ENCODE measurements around the gene HACD1. TPM values are rescaled to one million over a fixed set of nuclear protein-coding genes. Genes with fewer than 3 reads are reported as not detected.

HACD1 gene
- total and polyA plus RNA-seq, 2 of the 4 experiments (the other 2 are of a cell fraction): 10.0 to 24.9 TPM

DNA sequence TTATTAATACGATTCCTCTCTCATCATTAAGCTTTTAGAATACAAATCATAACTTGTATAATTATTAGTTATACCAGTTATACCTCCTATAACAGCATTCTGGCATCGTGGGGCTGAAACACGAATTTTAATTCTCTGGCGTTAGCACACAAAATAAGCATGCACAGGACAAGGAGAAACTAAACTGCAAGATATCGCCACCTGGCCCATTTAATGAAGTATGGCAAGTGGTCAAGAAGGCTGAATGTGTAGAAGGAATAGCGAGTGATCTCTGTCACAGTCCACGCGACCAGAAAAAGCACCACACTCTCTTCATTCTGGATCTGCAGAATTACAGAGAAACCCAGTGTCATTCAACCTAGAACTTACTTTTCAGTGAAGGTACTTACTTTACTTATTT is 18.1 kb downstream of the HACD1 start:
- Histone ChIP-seq H3K4ac (ENCODE audit: low read depth, low read length) (no peak overlapping the region), H3K79me1 (ENCODE audit: low read depth in 1 of 2, low read length in 2 of 2) (0 out of 4 replicates have a peak, but pooled peaks cover 0 to 3% of the 10 kb centered on the region in 2 experiments), H2BK15ac (ENCODE audit: low read depth, low read length) (no peak overlapping the region), H3K27me3 (ENCODE audit: control insufficient read depth, insufficient read depth, low read length) (no peaks in the 10 kb centered on the region), H3K27ac (ENCODE audit: insufficient read depth, low read length) (no peak overlapping the region), H4K8ac (ENCODE audit: low read depth in 2 of 2, low read length in 2 of 2) (no peak overlapping the region), H3K9me3 (ENCODE audit: control insufficient read depth, insufficient read depth, low read length) (no peaks in the 10 kb centered on the region), H2BK5ac (ENCODE audit: low read depth, low read length, poor library complexity, severe bottlenecking) (no peak overlapping the region), H3K23ac (ENCODE audit: low read depth, low read length) (no peak overlapping the region), H2BK120ac (ENCODE audit: low read depth, low read length) (no peak overlapping the region), H2AFZ (replicated peaks; ENCODE audit: low read length, poor library complexity) (no peak overlapping the region), H3K14ac (replicated peaks; ENCODE audit: low read depth, low read length) (no peak overlapping the region), H4K20me1 (ENCODE audit: insufficient read depth, low read length) (no peaks in the 10 kb centered on the region), H4K5ac (ENCODE audit: low read depth, low read length) (no peak overlapping the region), H3K9me1 (ENCODE audit: insufficient read depth, low read length) (no peaks in the 10 kb centered on the region), H2AK9ac (replicated peaks; ENCODE audit: low read depth, low read length, poor library complexity) (no peak overlapping the region), H4K91ac (ENCODE audit: insufficient read depth, low read depth, low read length) (no peak overlapping the region), H3K56ac (ENCODE audit: extremely low read depth, insufficient read depth, low read length) (no peak overlapping the region), H3K18ac (ENCODE audit: low read depth, low read length) (no peak overlapping the region), H3K9ac (ENCODE audit: low read depth, low read length) (no peak overlapping the region), H2BK20ac (ENCODE audit: low read depth, low read length) (no peak overlapping the region), H3K36me3 (ENCODE audit: control insufficient read depth, insufficient read depth, low read length) (peaks cover 3% of the 10 kb centered on the region), H3K4me1 (ENCODE audit: control insufficient read depth, insufficient read depth, low read length) (no peaks in the 10 kb centered on the region), H2AK5ac (ENCODE audit: low read depth, low read length) (no peak overlapping the region), H3K4me2 (ENCODE audit: low read depth, low read length) (no peak overlapping the region), H3K4me3 (ENCODE audit: insufficient read depth, low read depth, low read length) (no peak overlapping the region)
- POLR2A ChIA-PET (ENCODE audit: unreplicated experiment): no interaction called here
- in situ Hi-C loops (cut with MboI; ENCODE audit: low sequenced_read_pairs): no loop called here
- no TSS peak for BruUV-seq (replicated peaks)
- DNase-seq (peak; percentile 55), ATAC-seq (ENCODE audit: low read depth) (peak; percentile 27; the same call in 1 of the 2 replicates)
- WGBS, 2 experiments (ENCODE audit: extremely low coverage in 2 of 2, insufficient read length in 1 of 2): no CpG with 5 or more reads among the region's 8 CpGs
- CTCF ChIA-PET: interaction anchor here (0.6 kb wide), 2 partner anchors 251 to 274 kb away, joined by 3 to 4 read pairs; no protein-coding TSS in a partner anchor
- intact Hi-C loops (cut with micrococcal nuclease): loop anchor here (2.0 to 5.0 kb wide), 4 partner anchors 82 to 770 kb away; partner anchors contain the start of gene ST8SIA6
- dilution Hi-C loops (cut with HindIII; ENCODE audit: low sequenced_read_pairs, unreplicated experiment): no loop called here
- TF ChIP-seq, protein P1, sequence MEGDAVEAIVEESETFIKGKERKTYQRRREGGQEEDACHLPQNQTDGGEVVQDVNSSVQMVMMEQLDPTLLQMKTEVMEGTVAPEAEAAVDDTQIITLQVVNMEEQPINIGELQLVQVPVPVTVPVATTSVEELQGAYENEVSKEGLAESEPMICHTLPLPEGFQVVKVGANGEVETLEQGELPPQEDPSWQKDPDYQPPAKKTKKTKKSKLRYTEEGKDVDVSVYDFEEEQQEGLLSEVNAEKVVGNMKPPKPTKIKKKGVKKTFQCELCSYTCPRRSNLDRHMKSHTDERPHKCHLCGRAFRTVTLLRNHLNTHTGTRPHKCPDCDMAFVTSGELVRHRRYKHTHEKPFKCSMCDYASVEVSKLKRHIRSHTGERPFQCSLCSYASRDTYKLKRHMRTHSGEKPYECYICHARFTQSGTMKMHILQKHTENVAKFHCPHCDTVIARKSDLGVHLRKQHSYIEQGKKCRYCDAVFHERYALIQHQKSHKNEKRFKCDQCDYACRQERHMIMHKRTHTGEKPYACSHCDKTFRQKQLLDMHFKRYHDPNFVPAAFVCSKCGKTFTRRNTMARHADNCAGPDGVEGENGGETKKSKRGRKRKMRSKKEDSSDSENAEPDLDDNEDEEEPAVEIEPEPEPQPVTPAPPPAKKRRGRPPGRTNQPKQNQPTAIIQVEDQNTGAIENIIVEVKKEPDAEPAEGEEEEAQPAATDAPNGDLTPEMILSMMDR (conservative IDR thresholded peaks at IDR 0.05; ENCODE audit: low read depth, low read length): peak; percentile 46
- TF ChIP-seq CHD1 (IDR thresholded peaks at IDR 0.05; ENCODE audit: low read depth, low read length): no peak
- no peak for TF ChIP-seq RFX5 (IDR thresholded peaks at IDR 0.05; ENCODE audit: low read depth, low read length)
- peak; percentile 55 for TF ChIP-seq SMC3 (IDR thresholded peaks at IDR 0.05; ENCODE audit: low read depth, low read length)
- no peak for TF ChIP-seq POLR2A (IDR thresholded peaks at IDR 0.05; ENCODE audit: low read depth, low read length)
- peak; percentile 58 for TF ChIP-seq RAD21 (IDR thresholded peaks at IDR 0.05; ENCODE audit: low read length)
- TF ChIP-seq CEBPB (IDR thresholded peaks at IDR 0.05; ENCODE audit: low read depth, low read length): no peak
- TF ChIP-seq MAZ (IDR thresholded peaks at IDR 0.05; ENCODE audit: borderline replicate concordance, low read depth, low read length): no peak
- TF ChIP-seq, protein P2, sequence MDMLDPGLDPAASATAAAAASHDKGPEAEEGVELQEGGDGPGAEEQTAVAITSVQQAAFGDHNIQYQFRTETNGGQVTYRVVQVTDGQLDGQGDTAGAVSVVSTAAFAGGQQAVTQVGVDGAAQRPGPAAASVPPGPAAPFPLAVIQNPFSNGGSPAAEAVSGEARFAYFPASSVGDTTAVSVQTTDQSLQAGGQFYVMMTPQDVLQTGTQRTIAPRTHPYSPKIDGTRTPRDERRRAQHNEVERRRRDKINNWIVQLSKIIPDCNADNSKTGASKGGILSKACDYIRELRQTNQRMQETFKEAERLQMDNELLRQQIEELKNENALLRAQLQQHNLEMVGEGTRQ (IDR thresholded peaks at IDR 0.05; ENCODE audit: low read depth, low read length): no peak
- TF ChIP-seq MAFK (IDR thresholded peaks at IDR 0.05; ENCODE audit: low read depth, low read length): no peak
- no peak for TF ChIP-seq MXI1 (IDR thresholded peaks at IDR 0.05; ENCODE audit: borderline replicate concordance, low read depth, low read length)
- no peak for TF ChIP-seq FOS (IDR thresholded peaks at IDR 0.05; ENCODE audit: low read depth, low read length)
- TF ChIP-seq, protein P3, sequence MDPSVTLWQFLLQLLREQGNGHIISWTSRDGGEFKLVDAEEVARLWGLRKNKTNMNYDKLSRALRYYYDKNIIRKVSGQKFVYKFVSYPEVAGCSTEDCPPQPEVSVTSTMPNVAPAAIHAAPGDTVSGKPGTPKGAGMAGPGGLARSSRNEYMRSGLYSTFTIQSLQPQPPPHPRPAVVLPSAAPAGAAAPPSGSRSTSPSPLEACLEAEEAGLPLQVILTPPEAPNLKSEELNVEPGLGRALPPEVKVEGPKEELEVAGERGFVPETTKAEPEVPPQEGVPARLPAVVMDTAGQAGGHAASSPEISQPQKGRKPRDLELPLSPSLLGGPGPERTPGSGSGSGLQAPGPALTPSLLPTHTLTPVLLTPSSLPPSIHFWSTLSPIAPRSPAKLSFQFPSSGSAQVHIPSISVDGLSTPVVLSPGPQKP (IDR thresholded peaks at IDR 0.05; ENCODE audit: borderline replicate concordance, low read depth, low read length): no peak
- no peak for TF ChIP-seq NFE2L2 (IDR thresholded peaks at IDR 0.05; ENCODE audit: low read depth, low read length)
- no peak for TF ChIP-seq RCOR1 (IDR thresholded peaks at IDR 0.05; ENCODE audit: insufficient replicate concordance, low read length)
- no peak for TF ChIP-seq BHLHE40 (IDR thresholded peaks at IDR 0.05; ENCODE audit: low read depth, low read length)

All from IMR-90 (cell line).